ENCODE data around the gene ADAM17. TPM values are rescaled to one million over a fixed set of nuclear protein-coding genes. Genes with fewer than 3 reads are reported as not detected.
"Not testable (repeated sequence)": the region's sequence is repeated elsewhere in the genome, so short reads cannot be mapped to it uniquely, and the experiment has no call there.

ADAM17 gene
- polyA plus RNA-seq, 1 donor from 2014 or later: 32.6 TPM

DNA sequence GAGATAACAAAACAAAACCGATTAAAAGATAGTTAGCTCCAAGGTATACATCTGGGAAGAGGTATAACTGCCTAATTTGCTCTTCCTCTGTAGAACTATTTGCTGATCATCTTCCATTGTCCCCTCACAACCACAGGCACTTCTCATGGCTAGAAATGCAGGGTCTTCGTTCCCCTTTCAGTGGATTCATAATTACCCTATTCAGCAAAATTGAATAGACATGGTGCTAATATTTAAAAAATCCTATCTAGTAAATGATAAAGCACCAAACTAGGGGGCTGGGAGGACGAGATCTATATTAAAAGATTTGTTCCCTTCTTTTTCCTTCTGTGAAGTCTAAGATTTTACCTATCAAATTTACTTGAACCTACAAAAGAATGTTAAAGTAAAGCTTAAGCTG lies 30.8 kb upstream of the ADAM17 start:
- Histone ChIP-seq H3K36me3 (ENCODE audit: insufficient read depth, low read length) (peaks cover 3% of the 10 kb centered on the region), H3K9me3 (ENCODE audit: low read length) (no peaks in the 10 kb centered on the region), H3K4me3 (ENCODE audit: low read length) (no peak overlapping the region), H3K27ac (ENCODE audit: low read length) (no peak overlapping the region), H3K4me2 (ENCODE audit: low read length) (no peak overlapping the region), H3K9me2 (ENCODE audit: insufficient read depth, low read length) (no peaks in the 10 kb centered on the region), H3K27me3 (ENCODE audit: insufficient read depth, low read depth, low read length) (no peaks in the 10 kb centered on the region), H3F3A (ENCODE audit: insufficient read depth, low read length, poor library complexity, severe bottlenecking) (no peaks in the 10 kb centered on the region), H3K9ac (ENCODE audit: low read length) (no peak overlapping the region), H3K79me2 (replicated peaks; ENCODE audit: insufficient read depth, low read length) (peaks cover 30% of the 10 kb centered on the region), H2AFZ (ENCODE audit: low read depth, low read length) (no peak overlapping the region), H4K20me1 (ENCODE audit: insufficient read depth) (peaks cover 16% of the 10 kb centered on the region)
- TF ChIP-seq TAF1 (IDR thresholded peaks at IDR 0.05; ENCODE audit: low read depth): no peak
- TF ChIP-seq, protein P1, sequence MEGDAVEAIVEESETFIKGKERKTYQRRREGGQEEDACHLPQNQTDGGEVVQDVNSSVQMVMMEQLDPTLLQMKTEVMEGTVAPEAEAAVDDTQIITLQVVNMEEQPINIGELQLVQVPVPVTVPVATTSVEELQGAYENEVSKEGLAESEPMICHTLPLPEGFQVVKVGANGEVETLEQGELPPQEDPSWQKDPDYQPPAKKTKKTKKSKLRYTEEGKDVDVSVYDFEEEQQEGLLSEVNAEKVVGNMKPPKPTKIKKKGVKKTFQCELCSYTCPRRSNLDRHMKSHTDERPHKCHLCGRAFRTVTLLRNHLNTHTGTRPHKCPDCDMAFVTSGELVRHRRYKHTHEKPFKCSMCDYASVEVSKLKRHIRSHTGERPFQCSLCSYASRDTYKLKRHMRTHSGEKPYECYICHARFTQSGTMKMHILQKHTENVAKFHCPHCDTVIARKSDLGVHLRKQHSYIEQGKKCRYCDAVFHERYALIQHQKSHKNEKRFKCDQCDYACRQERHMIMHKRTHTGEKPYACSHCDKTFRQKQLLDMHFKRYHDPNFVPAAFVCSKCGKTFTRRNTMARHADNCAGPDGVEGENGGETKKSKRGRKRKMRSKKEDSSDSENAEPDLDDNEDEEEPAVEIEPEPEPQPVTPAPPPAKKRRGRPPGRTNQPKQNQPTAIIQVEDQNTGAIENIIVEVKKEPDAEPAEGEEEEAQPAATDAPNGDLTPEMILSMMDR (IDR thresholded peaks at IDR 0.05; ENCODE audit: poor library complexity, severe bottlenecking): no peak
- TF ChIP-seq MXI1 (conservative IDR thresholded peaks at IDR 0.05; ENCODE audit: poor library complexity, severe bottlenecking): no peak
- TF ChIP-seq POLR2AphosphoS5 (IDR thresholded peaks at IDR 0.05): no peak
- no peak for TF ChIP-seq RAD21 (conservative IDR thresholded peaks at IDR 0.05)
- TF ChIP-seq SMC3 (conservative IDR thresholded peaks at IDR 0.05; ENCODE audit: poor library complexity): no peak
- no peak for TF ChIP-seq EP300 (conservative IDR thresholded peaks at IDR 0.05; ENCODE audit: poor library complexity, severe bottlenecking)
- no peak for TF ChIP-seq EZH2 (IDR thresholded peaks at IDR 0.05; ENCODE audit: borderline replicate concordance, insufficient read depth, low read length, poor library complexity, severe bottlenecking)
- TF ChIP-seq, protein P2, sequence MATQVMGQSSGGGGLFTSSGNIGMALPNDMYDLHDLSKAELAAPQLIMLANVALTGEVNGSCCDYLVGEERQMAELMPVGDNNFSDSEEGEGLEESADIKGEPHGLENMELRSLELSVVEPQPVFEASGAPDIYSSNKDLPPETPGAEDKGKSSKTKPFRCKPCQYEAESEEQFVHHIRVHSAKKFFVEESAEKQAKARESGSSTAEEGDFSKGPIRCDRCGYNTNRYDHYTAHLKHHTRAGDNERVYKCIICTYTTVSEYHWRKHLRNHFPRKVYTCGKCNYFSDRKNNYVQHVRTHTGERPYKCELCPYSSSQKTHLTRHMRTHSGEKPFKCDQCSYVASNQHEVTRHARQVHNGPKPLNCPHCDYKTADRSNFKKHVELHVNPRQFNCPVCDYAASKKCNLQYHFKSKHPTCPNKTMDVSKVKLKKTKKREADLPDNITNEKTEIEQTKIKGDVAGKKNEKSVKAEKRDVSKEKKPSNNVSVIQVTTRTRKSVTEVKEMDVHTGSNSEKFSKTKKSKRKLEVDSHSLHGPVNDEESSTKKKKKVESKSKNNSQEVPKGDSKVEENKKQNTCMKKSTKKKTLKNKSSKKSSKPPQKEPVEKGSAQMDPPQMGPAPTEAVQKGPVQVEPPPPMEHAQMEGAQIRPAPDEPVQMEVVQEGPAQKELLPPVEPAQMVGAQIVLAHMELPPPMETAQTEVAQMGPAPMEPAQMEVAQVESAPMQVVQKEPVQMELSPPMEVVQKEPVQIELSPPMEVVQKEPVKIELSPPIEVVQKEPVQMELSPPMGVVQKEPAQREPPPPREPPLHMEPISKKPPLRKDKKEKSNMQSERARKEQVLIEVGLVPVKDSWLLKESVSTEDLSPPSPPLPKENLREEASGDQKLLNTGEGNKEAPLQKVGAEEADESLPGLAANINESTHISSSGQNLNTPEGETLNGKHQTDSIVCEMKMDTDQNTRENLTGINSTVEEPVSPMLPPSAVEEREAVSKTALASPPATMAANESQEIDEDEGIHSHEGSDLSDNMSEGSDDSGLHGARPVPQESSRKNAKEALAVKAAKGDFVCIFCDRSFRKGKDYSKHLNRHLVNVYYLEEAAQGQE (IDR thresholded peaks at IDR 0.05; ENCODE audit: borderline replicate concordance): no peak

DNA sequence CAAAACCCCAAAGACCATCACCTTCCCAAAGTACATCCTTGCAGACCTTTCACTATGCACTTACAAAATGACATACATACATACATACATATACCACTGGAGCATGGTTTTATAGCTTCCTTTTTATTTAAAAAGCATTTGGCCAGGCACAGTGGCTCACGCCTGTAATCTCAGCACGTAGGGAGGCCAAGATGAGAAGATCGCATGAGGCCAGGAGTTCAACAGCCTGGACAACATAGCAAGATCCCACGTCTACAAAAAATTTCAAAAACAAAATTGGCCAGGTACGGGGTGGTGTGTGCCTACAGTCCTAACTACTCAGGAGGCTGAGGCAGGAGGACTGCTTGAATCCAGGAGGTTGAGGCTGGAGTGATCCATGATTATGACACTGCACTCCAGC lies 29.9 kb upstream of the ADAM17 start:
- Histone ChIP-seq H3K27me3 (ENCODE audit: insufficient read depth, low read depth, low read length) (no peaks in the 10 kb centered on the region), H3K9me2 (ENCODE audit: insufficient read depth, low read length) (no peaks in the 10 kb centered on the region), H3F3A (ENCODE audit: insufficient read depth, low read length, poor library complexity, severe bottlenecking) (no peaks in the 10 kb centered on the region), H3K4me2 (ENCODE audit: low read length) (no peak overlapping the region), H3K4me3 (ENCODE audit: low read length) (no peak overlapping the region), H3K27ac (ENCODE audit: low read length) (no peak overlapping the region), H4K20me1 (ENCODE audit: insufficient read depth) (peaks cover 16% of the 10 kb centered on the region), H3K9me3 (ENCODE audit: low read length) (no peaks in the 10 kb centered on the region), H3K9ac (ENCODE audit: low read length) (no peak overlapping the region), H3K36me3 (ENCODE audit: insufficient read depth, low read length) (peaks cover 3% of the 10 kb centered on the region), H2AFZ (ENCODE audit: low read depth, low read length) (no peak overlapping the region), H3K79me2 (replicated peaks; ENCODE audit: insufficient read depth, low read length) (peaks cover 21% of the 10 kb centered on the region)
- TF ChIP-seq RAD21 (conservative IDR thresholded peaks at IDR 0.05) (no peak), POLR2AphosphoS5 (IDR thresholded peaks at IDR 0.05) (no peak), EP300 (conservative IDR thresholded peaks at IDR 0.05; ENCODE audit: poor library complexity, severe bottlenecking) (no peak), MXI1 (conservative IDR thresholded peaks at IDR 0.05; ENCODE audit: poor library complexity, severe bottlenecking) (no peak), TAF1 (IDR thresholded peaks at IDR 0.05; ENCODE audit: low read depth) (no peak), SMC3 (conservative IDR thresholded peaks at IDR 0.05; ENCODE audit: poor library complexity) (no peak), EZH2 (IDR thresholded peaks at IDR 0.05; ENCODE audit: borderline replicate concordance, insufficient read depth, low read length, poor library complexity, severe bottlenecking) (no peak)
- TF ChIP-seq, protein P1 (IDR thresholded peaks at IDR 0.05; ENCODE audit: poor library complexity, severe bottlenecking): no peak
- TF ChIP-seq, protein P2 (IDR thresholded peaks at IDR 0.05; ENCODE audit: borderline replicate concordance): no peak

DNA sequence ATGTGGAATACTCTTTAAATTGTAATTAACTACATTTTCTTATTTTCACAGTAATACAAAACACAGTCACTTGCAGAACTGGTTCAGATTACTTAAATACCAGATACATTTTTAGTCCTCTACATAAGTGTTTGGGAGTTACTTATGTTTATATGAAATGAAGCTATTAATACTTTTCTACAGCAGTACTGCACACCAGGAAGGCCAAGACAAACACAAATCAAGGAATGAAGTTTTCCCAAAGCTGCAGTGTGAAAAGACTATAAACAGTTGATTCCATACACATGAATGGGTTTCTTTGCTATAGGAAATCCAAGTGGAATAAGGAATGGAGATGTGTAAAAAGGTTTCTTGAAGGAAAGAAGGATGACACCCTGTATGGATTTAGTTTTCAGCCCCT lies 29.3 kb upstream of the ADAM17 start:
- H3K79me2 ChIP-seq (replicated peaks; ENCODE audit: insufficient read depth, low read length): peaks cover 15% of the 10 kb centered on the region

More for the DNA sequence above, 29.3 kb upstream of the ADAM17 start:
- not testable (repeated sequence) for H2AFZ ChIP-seq (ENCODE audit: low read depth, low read length); H3K4me2 ChIP-seq (ENCODE audit: low read length); H3F3A ChIP-seq (ENCODE audit: insufficient read depth, low read length, poor library complexity, severe bottlenecking); H3K9me2 ChIP-seq (ENCODE audit: insufficient read depth, low read length); H3K9ac ChIP-seq (ENCODE audit: low read length); H3K4me3 ChIP-seq (ENCODE audit: low read length); H3K27me3 ChIP-seq (ENCODE audit: insufficient read depth, low read depth, low read length); H3K9me3 ChIP-seq (ENCODE audit: low read length); H3K36me3 ChIP-seq (ENCODE audit: insufficient read depth, low read length); H3K27ac ChIP-seq (ENCODE audit: low read length)
- H4K20me1 ChIP-seq (ENCODE audit: insufficient read depth): peaks cover 16% of the 10 kb centered on the region
